HepG2 (cell line): ENCODE data around the gene C19orf85. TPM values are rescaled to one million over a fixed set of nuclear protein-coding genes. Genes with fewer than 3 reads are reported as not detected.

ENCODE experiments used
- TEAD3 ChIP-seq: optimal IDR thresholded peaks from 2 replicates; pipeline ENCODE3; 2016; ENCODE audit warnings: borderline replicate concordance
- ZNF446 ChIP-seq: sonication (generic); formaldehyde crosslinking; IDR thresholded peaks from 2 replicates; pipeline ENCODE4 v1.5.0; 2020; ENCODE audit warnings: mild to moderate bottlenecking, missing genetic modification reagents
- ZNF451 ChIP-seq: sonication (generic); formaldehyde crosslinking; IDR thresholded peaks from 2 replicates; pipeline ENCODE4 v1.5.0; 2020; ENCODE audit warnings: mild to moderate bottlenecking, missing genetic modification reagents
- polyA plus RNA-seq, 8 experiments: library from polyadenylated mRNA; depleted of rRNA in 3 of 8; stranded (reverse) in 7 of 8; unstranded in 1 of 8; fragments of >200 nt; fragmentation: Illumina TruSeq in 4 of 8; extraction: Trizol in 4 of 8; gene quantifications; 2 replicates each; pipeline versions ENCODE4 v1.2.1 to v1.2.3, GENCODE V29; 2011 to 2016; ENCODE audit warnings: low read depth in 4 of 8, missing spikeins in 1 of 8, mixed read lengths in 1 of 8; ENCODE audit not compliant: insufficient read depth in 1 of 8
- total RNA-seq, 5 experiments: library from RNA; depleted of rRNA; stranded (reverse); fragments of >200 nt; fragmentation: Illumina TruSeq; extraction: Trizol; gene quantifications; 2 replicates each; pipeline ENCODE4 v1.2.3, GENCODE V29; 2016; ENCODE audit warnings: low read depth in 1 of 5
- TF ChIP-seq, protein P1 (sequence below): sonication (generic); formaldehyde crosslinking; IDR thresholded peaks from 2 replicates; pipeline ENCODE4 v1.9.0; 2021; ENCODE audit warnings: mild to moderate bottlenecking, missing genetic modification reagents
- TF ChIP-seq, protein P2 (sequence below): sonication (generic); formaldehyde crosslinking; IDR thresholded peaks from 2 replicates; pipeline ENCODE4 v1.4.0; 2020; ENCODE audit warnings: missing genetic modification reagents
- TF ChIP-seq, protein P3 (sequence below), 2 experiments: sonication (generic) in 1 of 2; formaldehyde crosslinking in 1 of 2; IDR thresholded peaks; 2 replicates each; pipeline versions ENCODE4 v1.6.1 to v1.9.0; 2014 to 2022; ENCODE audit warnings: antibody characterized with exemption in 1 of 2, borderline replicate concordance in 1 of 2, inconsistent platforms in 1 of 2, low read depth in 1 of 2, missing genetic modification reagents in 1 of 2

The C19orf85 gene
- total and polyA plus RNA-seq, 2 of the 13 experiments (the other 11 are each of a cell fraction or from before 2014, with no cell fraction given), result not detected

DNA sequence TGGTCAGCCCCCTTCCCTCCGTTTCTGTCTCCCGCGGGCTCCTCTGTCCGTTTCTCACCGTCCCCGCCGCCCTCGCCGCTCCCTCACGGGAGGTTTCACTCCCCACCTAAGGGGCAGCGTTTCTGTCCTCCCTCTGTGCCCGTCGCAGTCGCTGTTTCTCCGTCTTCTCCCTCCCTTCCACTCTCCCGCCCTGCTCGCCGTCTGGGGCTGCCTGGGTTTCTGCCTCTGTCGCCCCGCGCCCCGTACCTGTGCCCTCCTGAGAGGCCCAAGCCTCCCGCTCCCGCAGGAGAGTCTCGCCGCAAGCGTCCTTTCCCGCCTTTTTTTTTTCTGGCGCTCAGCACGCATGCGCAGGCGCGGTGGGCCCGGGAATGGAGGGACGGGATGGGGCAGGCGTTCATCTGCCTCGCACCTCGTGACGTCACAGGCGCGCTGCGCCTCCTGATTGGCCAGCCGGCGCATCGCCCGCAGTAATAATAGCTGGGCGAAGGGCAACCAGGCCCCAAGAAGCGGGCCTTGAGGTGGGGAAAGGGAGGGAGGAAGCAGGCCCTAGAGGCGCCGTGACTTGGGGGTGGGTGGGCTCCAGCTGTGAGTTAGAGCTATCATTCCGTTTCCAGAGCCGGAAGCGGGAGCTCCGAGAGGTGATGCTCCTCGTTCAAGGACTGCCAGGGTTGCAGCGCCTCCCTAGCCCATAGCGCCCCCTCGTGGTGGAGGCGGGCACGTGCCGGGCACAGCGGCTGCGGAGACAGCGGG, 39.1 kb upstream of the C19orf85 start (continued):
- TF ChIP-seq, protein P1, sequence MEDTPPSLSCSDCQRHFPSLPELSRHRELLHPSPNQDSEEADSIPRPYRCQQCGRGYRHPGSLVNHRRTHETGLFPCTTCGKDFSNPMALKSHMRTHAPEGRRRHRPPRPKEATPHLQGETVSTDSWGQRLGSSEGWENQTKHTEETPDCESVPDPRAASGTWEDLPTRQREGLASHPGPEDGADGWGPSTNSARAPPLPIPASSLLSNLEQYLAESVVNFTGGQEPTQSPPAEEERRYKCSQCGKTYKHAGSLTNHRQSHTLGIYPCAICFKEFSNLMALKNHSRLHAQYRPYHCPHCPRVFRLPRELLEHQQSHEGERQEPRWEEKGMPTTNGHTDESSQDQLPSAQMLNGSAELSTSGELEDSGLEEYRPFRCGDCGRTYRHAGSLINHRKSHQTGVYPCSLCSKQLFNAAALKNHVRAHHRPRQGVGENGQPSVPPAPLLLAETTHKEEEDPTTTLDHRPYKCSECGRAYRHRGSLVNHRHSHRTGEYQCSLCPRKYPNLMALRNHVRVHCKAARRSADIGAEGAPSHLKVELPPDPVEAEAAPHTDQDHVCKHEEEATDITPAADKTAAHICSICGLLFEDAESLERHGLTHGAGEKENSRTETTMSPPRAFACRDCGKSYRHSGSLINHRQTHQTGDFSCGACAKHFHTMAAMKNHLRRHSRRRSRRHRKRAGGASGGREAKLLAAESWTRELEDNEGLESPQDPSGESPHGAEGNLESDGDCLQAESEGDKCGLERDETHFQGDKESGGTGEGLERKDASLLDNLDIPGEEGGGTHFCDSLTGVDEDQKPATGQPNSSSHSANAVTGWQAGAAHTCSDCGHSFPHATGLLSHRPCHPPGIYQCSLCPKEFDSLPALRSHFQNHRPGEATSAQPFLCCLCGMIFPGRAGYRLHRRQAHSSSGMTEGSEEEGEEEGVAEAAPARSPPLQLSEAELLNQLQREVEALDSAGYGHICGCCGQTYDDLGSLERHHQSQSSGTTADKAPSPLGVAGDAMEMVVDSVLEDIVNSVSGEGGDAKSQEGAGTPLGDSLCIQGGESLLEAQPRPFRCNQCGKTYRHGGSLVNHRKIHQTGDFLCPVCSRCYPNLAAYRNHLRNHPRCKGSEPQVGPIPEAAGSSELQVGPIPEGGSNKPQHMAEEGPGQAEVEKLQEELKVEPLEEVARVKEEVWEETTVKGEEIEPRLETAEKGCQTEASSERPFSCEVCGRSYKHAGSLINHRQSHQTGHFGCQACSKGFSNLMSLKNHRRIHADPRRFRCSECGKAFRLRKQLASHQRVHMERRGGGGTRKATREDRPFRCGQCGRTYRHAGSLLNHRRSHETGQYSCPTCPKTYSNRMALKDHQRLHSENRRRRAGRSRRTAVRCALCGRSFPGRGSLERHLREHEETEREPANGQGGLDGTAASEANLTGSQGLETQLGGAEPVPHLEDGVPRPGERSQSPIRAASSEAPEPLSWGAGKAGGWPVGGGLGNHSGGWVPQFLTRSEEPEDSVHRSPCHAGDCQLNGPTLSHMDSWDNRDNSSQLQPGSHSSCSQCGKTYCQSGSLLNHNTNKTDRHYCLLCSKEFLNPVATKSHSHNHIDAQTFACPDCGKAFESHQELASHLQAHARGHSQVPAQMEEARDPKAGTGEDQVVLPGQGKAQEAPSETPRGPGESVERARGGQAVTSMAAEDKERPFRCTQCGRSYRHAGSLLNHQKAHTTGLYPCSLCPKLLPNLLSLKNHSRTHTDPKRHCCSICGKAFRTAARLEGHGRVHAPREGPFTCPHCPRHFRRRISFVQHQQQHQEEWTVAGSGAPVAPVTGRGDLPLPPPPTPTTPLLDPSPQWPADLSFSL (CRISPR knock-in tag), result peak; percentile 42; the same call in 1 of the 2 replicates
- TF ChIP-seq, protein P2, sequence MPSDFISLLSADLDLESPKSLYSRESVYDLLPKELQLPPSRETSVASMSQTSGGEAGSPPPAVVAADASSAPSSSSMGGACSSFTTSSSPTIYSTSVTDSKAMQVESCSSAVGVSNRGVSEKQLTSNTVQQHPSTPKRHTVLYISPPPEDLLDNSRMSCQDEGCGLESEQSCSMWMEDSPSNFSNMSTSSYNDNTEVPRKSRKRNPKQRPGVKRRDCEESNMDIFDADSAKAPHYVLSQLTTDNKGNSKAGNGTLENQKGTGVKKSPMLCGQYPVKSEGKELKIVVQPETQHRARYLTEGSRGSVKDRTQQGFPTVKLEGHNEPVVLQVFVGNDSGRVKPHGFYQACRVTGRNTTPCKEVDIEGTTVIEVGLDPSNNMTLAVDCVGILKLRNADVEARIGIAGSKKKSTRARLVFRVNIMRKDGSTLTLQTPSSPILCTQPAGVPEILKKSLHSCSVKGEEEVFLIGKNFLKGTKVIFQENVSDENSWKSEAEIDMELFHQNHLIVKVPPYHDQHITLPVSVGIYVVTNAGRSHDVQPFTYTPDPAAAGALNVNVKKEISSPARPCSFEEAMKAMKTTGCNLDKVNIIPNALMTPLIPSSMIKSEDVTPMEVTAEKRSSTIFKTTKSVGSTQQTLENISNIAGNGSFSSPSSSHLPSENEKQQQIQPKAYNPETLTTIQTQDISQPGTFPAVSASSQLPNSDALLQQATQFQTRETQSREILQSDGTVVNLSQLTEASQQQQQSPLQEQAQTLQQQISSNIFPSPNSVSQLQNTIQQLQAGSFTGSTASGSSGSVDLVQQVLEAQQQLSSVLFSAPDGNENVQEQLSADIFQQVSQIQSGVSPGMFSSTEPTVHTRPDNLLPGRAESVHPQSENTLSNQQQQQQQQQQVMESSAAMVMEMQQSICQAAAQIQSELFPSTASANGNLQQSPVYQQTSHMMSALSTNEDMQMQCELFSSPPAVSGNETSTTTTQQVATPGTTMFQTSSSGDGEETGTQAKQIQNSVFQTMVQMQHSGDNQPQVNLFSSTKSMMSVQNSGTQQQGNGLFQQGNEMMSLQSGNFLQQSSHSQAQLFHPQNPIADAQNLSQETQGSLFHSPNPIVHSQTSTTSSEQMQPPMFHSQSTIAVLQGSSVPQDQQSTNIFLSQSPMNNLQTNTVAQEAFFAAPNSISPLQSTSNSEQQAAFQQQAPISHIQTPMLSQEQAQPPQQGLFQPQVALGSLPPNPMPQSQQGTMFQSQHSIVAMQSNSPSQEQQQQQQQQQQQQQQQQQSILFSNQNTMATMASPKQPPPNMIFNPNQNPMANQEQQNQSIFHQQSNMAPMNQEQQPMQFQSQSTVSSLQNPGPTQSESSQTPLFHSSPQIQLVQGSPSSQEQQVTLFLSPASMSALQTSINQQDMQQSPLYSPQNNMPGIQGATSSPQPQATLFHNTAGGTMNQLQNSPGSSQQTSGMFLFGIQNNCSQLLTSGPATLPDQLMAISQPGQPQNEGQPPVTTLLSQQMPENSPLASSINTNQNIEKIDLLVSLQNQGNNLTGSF (CRISPR knock-in tag), result no peak
- TF ChIP-seq TEAD3 (CRISPR knock-in tag) (peak; percentile 69), ZNF446 (CRISPR knock-in tag) (no peak), ZNF451 (peak; percentile 20; the same call in 1 of the 2 replicates)
- TF ChIP-seq, protein P3, sequence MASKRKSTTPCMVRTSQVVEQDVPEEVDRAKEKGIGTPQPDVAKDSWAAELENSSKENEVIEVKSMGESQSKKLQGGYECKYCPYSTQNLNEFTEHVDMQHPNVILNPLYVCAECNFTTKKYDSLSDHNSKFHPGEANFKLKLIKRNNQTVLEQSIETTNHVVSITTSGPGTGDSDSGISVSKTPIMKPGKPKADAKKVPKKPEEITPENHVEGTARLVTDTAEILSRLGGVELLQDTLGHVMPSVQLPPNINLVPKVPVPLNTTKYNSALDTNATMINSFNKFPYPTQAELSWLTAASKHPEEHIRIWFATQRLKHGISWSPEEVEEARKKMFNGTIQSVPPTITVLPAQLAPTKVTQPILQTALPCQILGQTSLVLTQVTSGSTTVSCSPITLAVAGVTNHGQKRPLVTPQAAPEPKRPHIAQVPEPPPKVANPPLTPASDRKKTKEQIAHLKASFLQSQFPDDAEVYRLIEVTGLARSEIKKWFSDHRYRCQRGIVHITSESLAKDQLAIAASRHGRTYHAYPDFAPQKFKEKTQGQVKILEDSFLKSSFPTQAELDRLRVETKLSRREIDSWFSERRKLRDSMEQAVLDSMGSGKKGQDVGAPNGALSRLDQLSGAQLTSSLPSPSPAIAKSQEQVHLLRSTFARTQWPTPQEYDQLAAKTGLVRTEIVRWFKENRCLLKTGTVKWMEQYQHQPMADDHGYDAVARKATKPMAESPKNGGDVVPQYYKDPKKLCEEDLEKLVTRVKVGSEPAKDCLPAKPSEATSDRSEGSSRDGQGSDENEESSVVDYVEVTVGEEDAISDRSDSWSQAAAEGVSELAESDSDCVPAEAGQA (IDR thresholded peaks at IDR 0.05; ENCODE audit: low read depth), result peak; percentile 56; the same call in 1 of the 2 replicates
- TF ChIP-seq, protein P3 (CRISPR knock-in tag; IDR thresholded peaks at IDR 0.05; ENCODE audit: borderline replicate concordance), result no peak
